GM12865 (cell line): Measurements from ENCODE around the gene ARHGAP24.
A peak's percentile ranks its signal among the peaks of the same experiment; 100 is the strongest.

Source experiments
- DNase-seq: peaks from one replicate; pipeline ENCODE4 v3.0.0; 2010; ENCODE audit warnings: low read depth
- H3K4me3 ChIP-seq: 2 replicates; pipeline ENCODE4 v1.5.1; 2011; ENCODE audit warnings: mild to moderate bottlenecking, low read depth, low read length, control low read depth
- CTCF ChIP-seq: IDR thresholded peaks from 2 replicates; pipeline ENCODE4 v1.5.1; 2011; ENCODE audit warnings: low read length, control low read depth, low read depth, inconsistent platforms; ENCODE audit not compliant: insufficient read depth; ENCODE audit errors: missing control alignments

Gene ARHGAP24

GRCh38 chr4:85457752-85458467, 17.0 kb upstream of the ARHGAP24 start:
- H3K4me3 ChIP-seq, result no peak overlapping the region
- DNase-seq, result no peak
- no peak for TF ChIP-seq CTCF

- no peak for DNase-seq
- no peak overlapping the region for H3K4me3 ChIP-seq
- no peak for TF ChIP-seq CTCF
Measured at GRCh38 chr4:85459736-85460135, 15.2 kb upstream of the ARHGAP24 start.

- H3K4me3 ChIP-seq, result peak overlapping the region; percentile 65
- TF ChIP-seq CTCF, result no peak
Measured at GRCh38 chr4:85474356-85474755, 594 bp upstream of the ARHGAP24 start.

GRCh38 chr4:85475631-85476233, 782 bp downstream of the ARHGAP24 start:
- no peak for TF ChIP-seq CTCF
- DNase-seq, result no peak
- H3K4me3 ChIP-seq, result peak overlapping the region; percentile 65

More at GRCh38 chr4:85474356-85474755, 594 bp upstream of the ARHGAP24 start:
- peak; percentile 48 for DNase-seq

GRCh38 chr4:85476381-85476780, 1.4 kb downstream of the ARHGAP24 start:
- no peak overlapping the region for H3K4me3 ChIP-seq
- TF ChIP-seq CTCF, result no peak
- DNase-seq, result no peak

- DNase-seq, result peak; percentile 61
- H3K4me3 ChIP-seq, result no peak overlapping the region
- TF ChIP-seq CTCF, result no peak
Measured at GRCh38 chr4:85477534-85477933, 2.6 kb downstream of the ARHGAP24 start.

- H3K4me3 ChIP-seq, result no peak overlapping the region
- DNase-seq, result no peak
- no peak for TF ChIP-seq CTCF
Measured at GRCh38 chr4:85478576-85478975, 3.6 kb downstream of the ARHGAP24 start.
